DMS53 treated with DMSO at 0.1 percent for 48 hours (cell line): Measurements from ENCODE around the gene CTBP2.

Experiments
- DNase-seq: peaks from one replicate; lab custom pipeline; 2025; ENCODE audit not compliant: unreplicated experiment; lab: John Stamatoyannopoulos, UW

The CTBP2 gene

GRCh38 chr10:125111118-125111727 lies 49.1 kb downstream of the CTBP2 start:
- DNase-seq, result no peak

- no peak for DNase-seq
Measured at GRCh38 chr10:125107965-125108580, 52.3 kb downstream of the CTBP2 start.

- DNase-seq, result no peak
Measured at GRCh38 chr10:125107166-125107949, 53.0 kb downstream of the CTBP2 start.

GRCh38 chr10:125106586-125106985 lies 53.8 kb downstream of the CTBP2 start:
- DNase-seq, result no peak

- no peak for DNase-seq
Measured at GRCh38 chr10:125105706-125106255, 54.6 kb downstream of the CTBP2 start.

GRCh38 chr10:125105155-125105554 lies 55.2 kb downstream of the CTBP2 start:
- no peak for DNase-seq

GRCh38 chr10:125104559-125104958 lies 55.8 kb downstream of the CTBP2 start:
- DNase-seq, result no peak

GRCh38 chr10:125103924-125104323 lies 56.4 kb downstream of the CTBP2 start:
- no peak for DNase-seq

GRCh38 chr10:125103466-125103865 lies 56.9 kb downstream of the CTBP2 start:
- no peak for DNase-seq

GRCh38 chr10:125102821-125103220 lies 57.5 kb downstream of the CTBP2 start:
- no peak for DNase-seq

GRCh38 chr10:125102246-125102645 lies 58.1 kb downstream of the CTBP2 start:
- no peak for DNase-seq

GRCh38 chr10:125101581-125101980 lies 58.8 kb downstream of the CTBP2 start:
- DNase-seq, result no peak

GRCh38 chr10:125101049-125101448 lies 59.3 kb downstream of the CTBP2 start:
- no peak for DNase-seq

- no peak for DNase-seq
Measured at GRCh38 chr10:125097409-125098070, 62.8 kb downstream of the CTBP2 start.

- no peak for DNase-seq
Measured at GRCh38 chr10:125096975-125097374, 63.4 kb downstream of the CTBP2 start.

GRCh38 chr10:125096371-125096770 lies 64.0 kb downstream of the CTBP2 start:
- no peak for DNase-seq

GRCh38 chr10:125095776-125096175 lies 64.6 kb downstream of the CTBP2 start:
- no peak for DNase-seq

GRCh38 chr10:125095228-125095627 lies 65.1 kb downstream of the CTBP2 start:
- DNase-seq, result no peak

GRCh38 chr10:125094806-125095205 lies 65.6 kb downstream of the CTBP2 start:
- no peak for DNase-seq

- no peak for DNase-seq
Measured at GRCh38 chr10:125093974-125094705, 66.2 kb downstream of the CTBP2 start.
